ENCODE data around the gene IKZF3. TPM values are rescaled to one million over a fixed set of nuclear protein-coding genes. Genes with fewer than 3 reads are reported as not detected.
A peak's percentile ranks its signal among the peaks of the same experiment; 100 is the strongest.

The IKZF3 gene
- total RNA-seq, 2 experiments from 2014 or later: 39.7 to 39.9 TPM

- H3K9me3 Mint-ChIP-seq: no peaks in the 10 kb centered on the region
- no peak overlapping the region for H3K27ac ChIP-seq (ENCODE audit: low read depth in 1 of 2, low read length in 2 of 2)
- no peaks in the 10 kb centered on the region for H3K9me3 ChIP-seq (ENCODE audit: control insufficient read depth in 1 of 2, insufficient read depth in 1 of 2, low read length in 2 of 2)
- ChIA-PET POLR2A (interaction anchor here (0.6 kb wide), 1 partner anchor 33 kb away, joined by 3 read pairs; no protein-coding TSS in a partner anchor), CTCF (interaction anchor here (0.7 to 1.4 kb wide), 3 partner anchors 10 to 166 kb away, joined by 3 read pairs; no protein-coding TSS in a partner anchor)
- H3K27ac Mint-ChIP-seq: no peak overlapping the region
- peaks cover 61% of the 10 kb centered on the region for H3K36me3 ChIP-seq (ENCODE audit: insufficient read depth, low read length)
- DNase-seq (no peak), ATAC-seq (ENCODE audit: poor library complexity) (no peak)
- H3K27me3 Mint-ChIP-seq: no peaks in the 10 kb centered on the region
- H3K4me3 ChIP-seq (ENCODE audit: low read length): no peak overlapping the region
- H3K4me1 Mint-ChIP-seq (ENCODE audit: low read depth): peaks cover 65% of the 10 kb centered on the region
- peaks cover 38% of the 10 kb centered on the region for H3K4me1 ChIP-seq (ENCODE audit: insufficient read depth, low read length)
- no peak for TF ChIP-seq CTCF (IDR thresholded peaks at IDR 0.05)
- intact Hi-C loops (cut with DNase I, micrococcal nuclease): no loop called here
- H3K4me3 Mint-ChIP-seq: no peak overlapping the region
- H3K27me3 ChIP-seq (ENCODE audit: control insufficient read depth in 1 of 2, insufficient read depth in 2 of 2, low read length in 2 of 2): no peaks in the 10 kb centered on the region
- H3K36me3 Mint-ChIP-seq (ENCODE audit: low read depth): peaks cover 83% of the 10 kb centered on the region
These were observed 76.2 kb downstream of the IKZF3 start for GRCh38 chr17:39787743-39788484.

- Mint-ChIP-seq H3K4me1 (ENCODE audit: low read depth) (peaks cover 65% of the 10 kb centered on the region), H3K27me3 (no peaks in the 10 kb centered on the region), H3K9me3 (no peaks in the 10 kb centered on the region), H3K27ac (no peak overlapping the region), H3K36me3 (ENCODE audit: low read depth) (peaks cover 88% of the 10 kb centered on the region), H3K4me3 (no peak overlapping the region)
- H3K4me1 ChIP-seq (ENCODE audit: insufficient read depth, low read length): peaks cover 38% of the 10 kb centered on the region
- no peak for DNase-seq
- ChIA-PET POLR2A (interaction anchor here (1.8 kb wide), 1 partner anchor 32 kb away, joined by 5 read pairs; no protein-coding TSS in a partner anchor), CTCF (no interaction called here)
- no peaks in the 10 kb centered on the region for H3K27me3 ChIP-seq (ENCODE audit: control insufficient read depth in 1 of 2, insufficient read depth in 2 of 2, low read length in 2 of 2)
- intact Hi-C loops (cut with DNase I, micrococcal nuclease): no loop called here
- H3K27ac ChIP-seq (ENCODE audit: low read depth in 1 of 2, low read length in 2 of 2): no peak overlapping the region
- H3K9me3 ChIP-seq (ENCODE audit: control insufficient read depth in 1 of 2, insufficient read depth in 1 of 2, low read length in 2 of 2): no peaks in the 10 kb centered on the region
- peaks cover 60% of the 10 kb centered on the region for H3K36me3 ChIP-seq (ENCODE audit: insufficient read depth, low read length)
- TF ChIP-seq CTCF (IDR thresholded peaks at IDR 0.05): no peak
- ATAC-seq (ENCODE audit: poor library complexity): no peak
- no peak overlapping the region for H3K4me3 ChIP-seq (ENCODE audit: low read length)
These were observed 77.1 kb downstream of the IKZF3 start for GRCh38 chr17:39787041-39787440.

- Histone ChIP-seq H3K27me3 (ENCODE audit: control insufficient read depth in 1 of 2, insufficient read depth in 2 of 2, low read length in 2 of 2) (no peaks in the 10 kb centered on the region), H3K4me3 (ENCODE audit: low read length) (no peak overlapping the region), H3K27ac (ENCODE audit: low read depth in 1 of 2, low read length in 2 of 2) (no peak overlapping the region), H3K9me3 (ENCODE audit: control insufficient read depth in 1 of 2, insufficient read depth in 1 of 2, low read length in 2 of 2) (no peaks in the 10 kb centered on the region), H3K4me1 (ENCODE audit: insufficient read depth, low read length) (peaks cover 56% of the 10 kb centered on the region), H3K36me3 (ENCODE audit: insufficient read depth, low read length) (peaks cover 43% of the 10 kb centered on the region)
- H3K36me3 Mint-ChIP-seq (ENCODE audit: low read depth): peaks cover 74% of the 10 kb centered on the region
- no peak for DNase-seq
- ChIA-PET CTCF (interaction anchor here (1.5 to 2.9 kb wide), 2 partner anchors 9 to 82 kb away, joined by 4 to 11 read pairs; partner anchors contain the start of gene IKZF3), POLR2A (interaction anchor here (0.7 to 5.1 kb wide), 4 partner anchors 10 to 33 kb away, joined by 3 to 38 read pairs (median 5); no protein-coding TSS in a partner anchor)
- no peaks in the 10 kb centered on the region for H3K9me3 Mint-ChIP-seq
- no peak overlapping the region for H3K4me3 Mint-ChIP-seq
- TF ChIP-seq CTCF (IDR thresholded peaks at IDR 0.05): no peak
- no peak for ATAC-seq (ENCODE audit: poor library complexity)
- peak overlapping the region; percentile 92 for H3K27ac Mint-ChIP-seq
- intact Hi-C loops (cut with DNase I, micrococcal nuclease): no loop called here
- no peaks in the 10 kb centered on the region for H3K27me3 Mint-ChIP-seq
- peaks cover 80% of the 10 kb centered on the region for H3K4me1 Mint-ChIP-seq (ENCODE audit: low read depth)
These were observed 81.1 kb downstream of the IKZF3 start for GRCh38 chr17:39782980-39783379.
